DMS153 (cell line): ENCODE results near the gene SRCAP.

Experiments used
- DNase-seq: peaks from one replicate; lab custom pipeline; 2025; lab: John Stamatoyannopoulos, UW

Gene SRCAP

GRCh38 chr16:30775392-30776188, 76.6 kb downstream of the SRCAP start:
- DNase-seq, result peak; percentile 60

DNA sequence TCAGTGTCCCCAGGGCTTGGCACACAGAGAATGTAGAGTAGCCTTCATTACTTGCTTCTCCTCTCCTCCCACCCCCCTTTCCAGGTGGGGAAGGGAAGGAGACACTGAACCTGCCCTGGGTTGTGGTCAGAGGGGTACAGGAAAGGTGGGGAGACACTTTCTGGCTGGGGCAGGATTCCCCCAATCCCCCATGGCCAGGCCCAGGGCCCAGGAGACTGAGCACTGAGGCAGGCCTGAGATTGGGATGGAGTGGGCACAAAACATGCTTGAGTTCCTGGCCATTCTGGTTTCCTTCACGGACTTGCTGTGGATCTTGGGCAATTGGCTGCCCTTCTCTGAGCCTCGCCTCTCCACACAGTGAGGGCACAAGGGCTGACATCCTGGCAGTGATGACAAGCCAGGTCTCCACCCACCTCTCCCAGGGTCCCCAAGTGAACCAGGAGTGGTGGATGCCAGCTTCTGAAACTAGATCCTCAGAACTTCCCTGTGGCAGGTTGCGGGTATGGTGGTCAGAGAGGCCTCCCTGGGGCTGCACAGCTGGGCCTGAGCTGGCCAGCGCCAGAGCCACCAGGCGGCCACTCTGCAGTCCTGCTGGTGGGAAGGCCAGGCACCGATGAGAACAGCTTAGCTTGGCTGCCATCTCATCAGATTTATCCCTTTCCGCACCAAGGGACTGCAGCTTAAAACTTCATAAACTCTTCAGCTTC, 78.8 kb downstream of the SRCAP start:
- DNase-seq, result no peak

DNA sequence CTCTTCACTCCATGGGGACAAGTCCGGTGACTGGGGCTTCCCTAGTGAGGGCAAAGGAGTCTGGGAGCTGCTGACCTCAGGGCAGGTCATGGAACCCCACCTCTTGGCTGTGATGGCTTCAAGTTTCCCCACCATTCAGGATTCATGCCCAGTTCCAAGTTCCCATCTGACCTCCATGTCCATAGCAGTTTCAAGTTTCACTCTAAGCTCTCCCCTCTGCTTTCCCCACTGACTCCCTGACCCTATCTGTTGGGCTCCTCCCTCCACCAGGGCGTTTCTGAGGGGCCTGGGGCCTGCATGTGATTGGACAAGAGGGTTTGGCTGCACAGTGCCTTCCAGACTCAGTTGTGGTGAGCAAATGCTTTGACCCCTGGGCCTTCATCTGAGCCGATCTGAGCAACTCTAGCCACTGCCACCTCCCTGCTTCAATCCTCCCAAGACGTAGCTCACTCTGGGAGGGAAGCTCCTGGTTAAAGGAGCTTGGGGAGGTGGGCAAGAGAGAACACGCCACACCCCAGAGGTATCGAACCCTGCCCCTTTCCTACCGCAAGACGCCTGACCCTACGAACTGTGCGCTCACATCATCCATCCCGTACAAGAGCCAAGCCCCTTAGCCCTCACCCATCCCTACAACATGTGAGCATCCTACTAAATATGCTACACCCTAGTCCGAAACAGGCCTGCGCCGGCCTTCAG, 79.7 kb downstream of the SRCAP start:
- DNase-seq, result no peak

- DNase-seq, result no peak
Observed at GRCh38 chr16:30779596-30779995, 80.6 kb downstream of the SRCAP start.

DNA sequence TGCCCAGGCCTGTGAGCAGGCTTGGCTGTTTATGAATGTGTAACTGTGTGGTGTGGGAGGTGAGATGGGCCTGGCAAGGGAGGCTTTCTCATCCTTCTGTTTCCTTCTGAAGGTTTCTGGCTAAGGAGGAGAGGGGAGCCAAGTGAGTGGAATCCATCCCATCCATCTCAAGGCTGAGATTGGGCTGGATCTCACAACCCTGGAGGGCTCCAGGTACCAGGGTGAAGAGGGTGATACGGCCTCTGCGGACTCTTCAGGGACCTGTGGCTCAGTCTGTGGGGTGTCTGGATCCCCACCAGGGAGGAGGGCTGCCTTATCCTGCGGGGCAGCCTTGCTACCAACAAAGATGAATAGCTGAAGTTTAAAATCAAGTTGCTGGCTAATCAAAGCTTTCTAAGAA, 81.0 kb downstream of the SRCAP start:
- DNase-seq, result no peak

DNA sequence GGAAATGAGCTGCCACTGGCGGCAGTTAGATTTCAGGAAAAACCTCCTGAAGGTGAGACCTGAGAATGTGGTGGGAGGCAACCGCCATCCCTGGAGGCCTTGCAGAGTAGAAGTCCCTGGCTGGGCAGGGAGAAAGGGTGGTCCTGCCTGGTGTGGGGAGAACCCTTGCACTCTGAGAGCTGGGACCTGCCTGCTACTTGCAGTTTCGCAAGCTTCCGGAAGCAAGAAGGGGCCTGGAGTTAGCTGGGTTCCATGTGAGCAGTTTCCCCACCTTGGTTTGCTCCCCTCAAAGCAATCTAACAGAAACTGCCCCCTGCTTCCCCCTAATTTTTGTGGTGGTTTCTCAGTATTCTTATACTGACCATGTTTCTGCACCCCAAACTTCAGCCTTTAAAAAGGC, 81.6 kb downstream of the SRCAP start:
- DNase-seq, result no peak

GRCh38 chr16:30782486-30783279, 83.7 kb downstream of the SRCAP start:
- no peak for DNase-seq

DNA sequence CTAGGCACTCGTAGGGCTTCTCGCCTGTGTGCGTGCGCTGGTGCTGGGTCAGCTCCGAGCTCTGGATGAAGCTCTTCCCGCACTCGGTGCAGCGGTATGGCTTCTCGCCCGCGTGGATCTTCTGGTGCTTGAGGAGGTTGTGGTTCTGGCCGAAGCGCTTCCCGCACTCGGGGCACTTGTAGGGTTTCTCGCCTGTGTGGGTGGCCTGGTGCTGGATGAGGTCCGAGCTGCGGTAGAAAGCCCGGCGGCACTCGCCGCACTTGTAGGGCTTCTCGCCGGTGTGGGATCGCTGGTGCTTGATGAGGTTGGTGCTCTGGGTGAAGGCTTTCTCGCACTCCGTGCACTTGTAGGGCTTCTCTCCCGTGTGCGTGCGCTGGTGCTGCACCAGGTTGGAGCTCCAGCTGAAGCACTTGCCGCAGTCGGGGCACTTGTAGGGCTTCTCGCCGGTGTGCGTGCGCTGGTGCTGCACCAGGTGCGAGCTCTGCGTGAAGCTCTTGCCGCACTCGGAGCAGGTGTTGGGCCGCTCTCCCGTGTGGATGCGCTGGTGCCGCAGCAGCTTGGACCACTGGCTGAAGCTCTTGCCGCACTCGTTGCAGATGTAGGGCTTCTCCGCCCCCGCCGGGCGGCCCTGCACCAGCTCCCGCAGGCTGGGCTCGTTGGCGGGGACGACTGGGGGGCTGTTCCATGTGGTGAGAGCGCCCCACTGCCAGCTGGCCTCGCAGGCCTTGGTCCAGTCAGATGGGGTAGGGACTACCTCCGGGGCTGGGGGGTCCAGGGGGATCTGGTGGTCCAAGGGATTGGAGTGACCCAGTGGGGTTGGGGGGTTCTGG, 84.5 kb downstream of the SRCAP start:
- no peak for DNase-seq

- DNase-seq, result no peak
Observed at GRCh38 chr16:30784215-30784614, 85.2 kb downstream of the SRCAP start.

DNA sequence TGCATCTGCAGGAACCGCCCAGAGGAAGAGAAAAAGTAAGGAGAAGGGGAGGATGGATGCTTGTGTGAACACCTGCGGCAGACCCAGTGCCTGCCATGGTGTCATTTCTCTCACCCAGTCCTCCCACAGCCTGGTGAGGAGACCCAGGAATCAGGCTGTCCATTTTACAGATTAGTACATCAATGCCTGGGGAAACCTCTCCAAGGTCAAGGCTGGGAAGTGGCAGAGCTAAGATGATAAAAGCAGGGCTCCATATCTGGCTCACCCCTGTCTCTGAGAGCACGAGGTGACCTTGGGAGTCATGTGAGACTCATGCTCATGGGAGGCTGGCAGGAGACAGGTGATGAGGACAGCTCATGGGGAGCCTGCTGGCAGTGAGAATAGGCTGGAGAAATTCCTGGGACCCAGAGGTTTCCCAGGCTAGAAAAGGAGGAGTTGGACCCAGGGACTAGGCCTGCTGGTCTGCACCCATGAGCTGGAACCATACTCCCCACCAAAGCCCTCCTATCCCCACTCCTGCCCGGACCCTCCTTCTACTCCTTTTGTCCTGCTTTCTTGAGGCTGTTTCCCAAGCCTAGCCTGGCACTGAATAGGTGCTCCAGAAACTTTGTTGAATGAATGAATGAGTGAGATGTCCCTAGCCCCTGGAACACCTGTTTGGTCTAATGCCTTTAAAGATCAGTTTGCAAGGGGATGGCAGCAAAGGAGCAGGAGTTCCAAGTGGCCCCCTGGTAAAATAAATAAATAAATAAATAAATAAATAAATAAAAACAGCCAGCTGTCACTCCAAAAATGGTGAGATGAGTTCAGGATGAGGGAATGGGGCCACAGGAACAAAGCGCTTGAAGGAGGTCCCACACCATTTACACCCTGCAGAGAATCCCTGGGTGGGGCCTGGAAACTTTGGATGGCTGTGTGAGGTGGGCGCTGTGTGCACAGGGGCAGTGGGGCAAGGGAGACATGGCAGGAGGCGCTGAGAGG, 86.4 kb downstream of the SRCAP start:
- no peak for DNase-seq

DNA sequence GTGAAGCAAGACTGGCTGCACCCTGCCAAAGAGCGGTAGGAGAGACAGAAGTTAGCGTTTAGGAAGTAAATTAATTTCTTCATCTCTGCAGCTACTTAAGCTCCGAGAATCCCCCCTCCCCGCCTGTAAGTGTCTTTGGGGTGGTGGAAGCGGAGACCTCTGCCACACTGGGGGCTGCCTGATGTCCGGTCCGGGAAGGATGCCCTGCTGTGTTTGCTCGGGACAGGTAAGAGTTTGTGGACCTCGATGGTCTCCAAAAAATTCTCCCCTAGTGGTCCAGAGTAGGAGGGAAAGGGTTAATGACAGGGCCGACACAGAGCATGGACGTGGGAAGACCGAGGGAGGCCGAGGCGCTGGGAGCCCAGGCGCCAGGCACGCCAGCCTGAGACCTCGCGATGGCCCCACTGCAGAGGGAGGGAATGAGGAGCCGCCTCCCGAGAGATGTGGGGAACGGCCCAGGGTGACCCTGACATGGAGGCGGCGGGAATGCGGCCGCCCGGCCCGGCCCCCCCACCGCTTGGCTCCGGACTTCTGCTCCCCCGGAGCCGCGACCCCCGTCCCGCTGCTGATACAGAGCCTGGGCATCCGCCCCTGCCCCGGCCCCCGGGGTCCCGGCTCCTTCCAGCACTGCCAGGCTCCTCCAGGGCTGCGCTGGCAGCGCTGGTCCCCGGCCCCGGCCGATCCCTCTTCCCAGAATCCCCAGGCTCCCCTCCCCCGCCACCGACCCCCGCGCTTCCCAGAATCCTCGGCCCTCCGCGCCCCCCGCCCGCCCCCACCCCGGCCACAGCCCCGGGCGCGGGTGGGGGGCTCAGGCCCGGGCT, 87.4 kb downstream of the SRCAP start:
- DNase-seq, result no peak

GRCh38 chr16:30786936-30787612, 88.1 kb downstream of the SRCAP start, which contains the start of gene ZNF629:
Gene ZNF629, minus strand, starts transcription at chr16:30787205. Its CDS starts 2,723 bp downstream, at chr16:30784482.
- DNase-seq, result peak; percentile 19

- no peak for DNase-seq
Observed at GRCh38 chr16:30787613-30788378, 88.8 kb downstream of the SRCAP start.
